Activated CD8-positive, alpha-beta memory T cell treated with anti-CD3 and anti-CD28 coated beads, Interleukin-2, amount 50 U/mL, for 1 hour (primary cell): ENCODE results near the gene OTULINL.
A peak's percentile ranks its signal among the peaks of the same experiment; 100 is the strongest.

ENCODE experiments used
- DNase-seq: peaks from one replicate; pipeline ENCODE4 v3.0.0-alpha.2; 2020; ENCODE audit errors: extremely low read depth

OTULINL gene

DNA sequence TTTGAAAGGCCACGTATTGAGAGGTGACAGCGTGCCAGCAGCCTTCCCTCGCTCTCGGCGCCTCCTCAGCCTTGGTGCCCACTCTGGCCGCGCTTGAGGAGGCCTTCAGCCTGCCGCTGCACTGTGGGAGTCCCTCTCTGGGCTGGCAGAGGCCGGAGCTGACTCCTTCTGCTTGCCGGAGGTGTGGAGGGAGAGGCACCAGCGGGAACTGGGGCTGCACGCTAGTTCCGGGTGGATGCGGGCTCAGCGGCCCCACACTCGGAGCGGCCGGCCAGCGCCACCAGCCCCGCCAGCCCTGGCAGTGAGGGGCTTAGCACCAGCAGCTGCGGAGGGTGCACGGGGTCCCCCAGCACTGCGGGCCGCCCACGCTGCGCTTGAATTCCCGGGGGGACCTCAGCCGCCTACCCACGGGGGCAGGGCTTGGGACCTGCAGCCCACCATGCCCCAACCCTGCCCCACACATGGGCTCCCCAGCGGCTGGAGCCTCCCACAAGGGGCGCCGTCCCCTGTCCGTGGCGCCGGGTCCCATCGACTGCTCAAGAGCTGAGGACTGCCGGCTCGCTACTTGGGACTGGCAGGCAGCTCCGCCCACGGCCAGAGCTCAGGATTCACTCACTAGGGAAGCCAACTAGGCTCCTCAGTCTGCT lies 4.4 kb upstream of the OTULINL start:
- no peak for DNase-seq

DNA sequence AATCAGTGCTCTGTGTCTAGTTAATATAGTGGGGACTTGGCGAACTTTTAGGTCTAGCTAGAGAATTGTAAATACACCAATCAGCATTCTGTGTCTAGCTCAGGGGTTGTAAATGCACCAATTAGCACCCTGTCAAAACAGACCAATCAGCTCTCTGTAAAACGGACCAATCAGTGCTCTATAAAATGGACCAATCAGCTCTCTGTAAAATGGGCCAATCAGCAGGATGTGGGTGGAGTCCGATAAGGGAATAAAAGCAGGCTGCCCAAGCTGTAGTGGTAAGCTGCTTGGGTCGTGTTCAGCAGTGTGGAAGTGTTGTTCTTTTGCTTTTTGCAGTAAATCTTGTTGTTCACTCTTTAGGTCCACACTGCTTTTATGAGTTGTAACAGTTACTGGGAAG lies 3.6 kb upstream of the OTULINL start:
- DNase-seq: no peak

DNA sequence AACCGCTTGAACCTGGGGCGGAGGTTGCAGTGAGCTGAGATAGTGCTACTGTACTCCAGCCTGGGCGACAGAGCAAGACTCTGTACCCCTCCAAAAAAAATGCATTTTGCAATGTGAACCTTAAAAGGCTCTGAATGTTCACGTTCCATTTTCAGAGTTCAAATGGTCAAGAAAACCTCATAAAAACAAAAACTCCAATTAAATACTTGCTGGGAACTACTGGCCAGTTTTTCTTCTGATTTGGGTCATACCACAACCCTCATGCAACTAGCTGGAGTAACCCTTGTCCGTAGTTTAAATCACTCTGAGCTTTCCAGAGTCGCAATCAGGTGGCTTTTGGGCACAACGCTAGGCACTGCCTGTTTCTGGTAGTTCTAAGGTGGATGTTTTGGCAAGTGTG lies 2.3 kb upstream of the OTULINL start:
- DNase-seq: no peak

DNA sequence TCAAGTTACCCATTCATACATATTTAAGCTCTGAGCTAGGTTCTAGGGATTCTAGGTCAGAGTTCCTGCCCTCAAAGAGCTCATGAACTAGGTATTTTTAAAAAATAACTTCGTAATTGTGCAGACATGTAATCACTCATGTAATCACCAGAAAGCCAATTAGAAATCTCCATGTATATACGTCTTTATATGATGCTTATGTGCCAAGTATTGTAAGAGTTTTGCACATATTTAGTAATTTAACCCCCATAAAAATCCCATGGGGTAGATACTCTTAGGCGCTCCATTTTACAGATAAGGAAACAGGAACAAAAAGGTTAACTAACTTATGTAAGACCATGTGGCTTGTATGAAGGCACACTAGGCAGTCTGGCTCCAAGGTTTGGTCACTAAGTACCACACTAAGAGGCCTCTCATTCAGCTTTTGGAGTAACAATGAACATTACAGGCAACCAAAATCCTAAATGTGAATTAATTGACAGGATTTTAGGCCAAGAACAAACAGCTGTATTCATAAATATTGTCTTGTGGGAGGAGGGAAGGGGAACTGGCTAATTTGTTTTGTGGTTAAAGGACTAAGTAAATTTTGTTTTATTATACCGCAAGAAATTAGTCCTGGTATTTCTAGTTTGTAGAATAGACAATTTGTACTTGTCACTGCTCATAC lies 1.7 kb upstream of the OTULINL start:
- no peak for DNase-seq

DNA sequence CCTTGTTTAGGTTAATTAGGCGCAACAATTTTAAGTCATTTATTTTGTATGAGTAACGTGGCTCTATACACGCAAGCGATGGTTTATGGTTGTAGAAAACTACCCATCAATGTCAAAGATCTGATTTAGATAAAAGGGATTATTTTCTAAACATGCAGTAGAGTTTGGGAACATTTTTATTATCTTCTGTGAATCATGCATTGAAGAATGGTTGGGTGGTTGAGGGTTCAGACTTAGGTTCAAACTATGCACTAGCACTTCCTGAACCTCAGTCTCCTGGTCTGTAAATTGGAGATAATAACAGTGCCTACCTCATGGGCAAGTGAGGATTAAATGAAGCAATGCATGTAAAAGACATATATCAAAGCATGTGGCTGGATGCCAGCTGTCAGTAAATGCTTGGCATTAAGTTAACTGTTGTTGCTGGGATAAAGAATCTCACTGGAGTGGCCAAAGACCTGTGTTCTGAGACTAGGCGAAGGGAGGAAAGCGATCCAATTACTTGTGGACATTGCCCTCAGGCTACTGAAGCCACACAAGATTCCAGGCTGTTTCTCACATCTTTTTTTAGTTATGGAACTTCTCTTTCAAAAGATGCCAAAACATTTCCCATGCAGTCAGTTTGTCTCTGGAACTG lies 1.1 kb upstream of the OTULINL start:
- no peak for DNase-seq

DNA sequence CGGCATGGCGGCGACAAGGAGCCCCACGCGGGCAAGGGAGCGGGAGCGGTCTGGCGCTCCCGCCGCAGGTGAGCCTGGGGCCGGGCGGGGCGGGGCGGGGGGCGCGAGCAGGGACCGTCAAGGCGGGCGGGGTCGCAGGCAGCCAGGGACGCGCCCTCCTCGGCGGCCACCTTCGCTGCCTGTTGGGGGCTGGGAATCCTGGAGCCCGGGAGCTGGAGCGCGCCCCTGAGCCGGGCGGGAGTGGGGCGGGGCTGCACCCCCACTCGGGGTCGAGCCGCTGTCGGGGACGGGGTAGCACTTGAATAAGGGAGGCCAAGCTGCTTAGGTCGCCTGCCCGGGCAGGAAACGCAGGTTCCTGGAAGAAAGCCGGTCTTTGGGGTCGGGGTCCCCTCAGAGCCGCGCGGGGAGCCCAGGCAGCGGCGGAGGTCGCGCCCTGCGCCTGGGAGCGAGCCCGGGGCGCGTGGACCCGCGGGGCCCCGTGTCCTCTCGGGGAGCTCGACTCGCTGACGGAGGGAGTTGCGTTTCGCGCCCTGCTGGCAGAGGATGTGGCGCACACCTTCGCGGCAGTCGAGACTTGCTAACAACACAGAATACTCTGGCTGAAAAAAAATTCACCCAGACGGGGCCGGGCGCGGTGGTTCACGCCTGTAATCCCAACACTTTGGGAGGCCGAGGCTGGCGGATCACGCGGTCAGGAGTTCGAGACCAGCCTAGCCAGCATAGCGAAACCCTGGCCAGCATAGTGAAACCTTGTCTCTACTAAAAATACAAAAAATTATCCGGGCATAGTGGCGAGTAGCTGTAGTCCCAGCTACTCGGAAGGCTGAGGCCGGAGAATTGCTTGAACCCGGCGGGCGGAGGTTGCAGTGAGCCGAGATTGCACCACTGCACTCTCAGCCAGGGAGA lies 552 bp downstream of the OTULINL start:
- DNase-seq: peak; percentile 66

DNA sequence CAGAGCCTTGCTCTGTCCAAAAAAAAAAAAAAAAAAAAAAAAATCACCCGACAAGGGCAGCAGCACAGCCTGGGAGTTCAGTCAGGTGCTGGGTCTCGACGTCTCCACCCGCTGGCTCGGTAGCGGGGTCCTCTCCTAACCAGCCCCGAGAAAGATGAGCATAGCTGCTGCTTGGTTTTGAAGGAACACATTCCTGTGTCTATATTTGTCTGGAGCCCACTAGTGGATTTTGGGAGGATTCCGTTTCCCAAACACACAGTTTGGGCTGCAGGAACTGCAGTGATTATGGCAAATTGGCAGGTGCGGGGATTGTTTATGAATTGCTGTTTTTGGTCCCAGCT lies 1.2 kb downstream of the OTULINL start:
- DNase-seq: no peak

DNA sequence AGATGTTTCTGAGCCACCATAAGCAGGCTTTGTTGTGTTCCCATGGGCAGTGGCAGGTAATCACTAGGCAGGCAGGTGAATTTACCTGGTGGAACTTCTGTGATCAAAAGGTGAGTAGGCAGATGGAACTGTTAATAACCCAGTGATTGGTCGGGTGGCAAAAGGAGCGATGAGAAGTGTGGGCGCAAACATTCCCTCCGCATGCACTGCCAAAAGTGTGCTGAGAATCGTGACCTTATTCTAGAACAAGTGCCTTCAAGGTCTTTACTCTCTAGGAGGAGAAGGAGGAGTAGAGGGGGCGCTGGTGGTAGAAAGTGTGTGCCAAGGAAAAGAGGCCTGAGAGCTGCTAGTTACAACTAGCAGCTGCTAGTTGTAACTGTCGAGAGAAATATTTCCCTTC lies 3.3 kb downstream of the OTULINL start:
- no peak for DNase-seq

DNA sequence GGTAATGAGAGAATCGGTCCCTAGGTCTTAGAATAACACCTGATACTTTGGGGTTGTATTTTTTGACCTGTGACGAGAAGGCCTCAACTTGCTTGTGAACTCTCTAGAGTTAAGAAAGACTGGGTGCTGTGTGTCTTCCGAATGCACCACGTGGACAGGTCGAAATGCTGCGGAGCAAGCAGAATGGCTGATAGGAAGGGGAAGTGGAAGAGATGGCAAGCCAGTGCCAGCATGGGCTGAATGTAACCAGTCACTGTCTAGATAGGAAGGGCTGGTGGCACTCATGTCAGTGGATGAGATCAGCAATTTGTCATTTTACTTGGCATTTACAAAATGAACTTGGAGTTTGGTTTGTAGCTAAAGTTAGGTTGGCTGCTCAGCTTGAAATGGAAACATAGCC lies 5.6 kb downstream of the OTULINL start:
- no peak for DNase-seq

DNA sequence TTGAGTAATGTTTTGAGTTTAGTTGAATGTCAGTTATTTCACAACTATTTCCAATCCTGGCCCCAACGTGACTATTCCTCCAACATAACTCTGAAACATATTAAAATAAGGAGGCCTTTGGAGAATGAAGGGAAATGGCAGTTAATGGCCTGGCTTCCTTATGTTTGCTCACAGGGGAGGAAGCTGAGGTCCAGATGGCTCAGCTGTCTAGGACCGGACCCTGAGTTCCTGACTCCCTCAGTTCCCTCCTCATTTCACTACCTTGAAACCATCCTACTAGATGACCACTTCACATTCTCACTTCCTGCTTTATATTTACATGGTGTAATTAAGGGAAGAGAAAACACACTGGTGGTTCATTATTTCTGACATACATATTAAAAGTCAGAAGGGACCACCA lies 6.6 kb downstream of the OTULINL start:
- DNase-seq: no peak

DNA sequence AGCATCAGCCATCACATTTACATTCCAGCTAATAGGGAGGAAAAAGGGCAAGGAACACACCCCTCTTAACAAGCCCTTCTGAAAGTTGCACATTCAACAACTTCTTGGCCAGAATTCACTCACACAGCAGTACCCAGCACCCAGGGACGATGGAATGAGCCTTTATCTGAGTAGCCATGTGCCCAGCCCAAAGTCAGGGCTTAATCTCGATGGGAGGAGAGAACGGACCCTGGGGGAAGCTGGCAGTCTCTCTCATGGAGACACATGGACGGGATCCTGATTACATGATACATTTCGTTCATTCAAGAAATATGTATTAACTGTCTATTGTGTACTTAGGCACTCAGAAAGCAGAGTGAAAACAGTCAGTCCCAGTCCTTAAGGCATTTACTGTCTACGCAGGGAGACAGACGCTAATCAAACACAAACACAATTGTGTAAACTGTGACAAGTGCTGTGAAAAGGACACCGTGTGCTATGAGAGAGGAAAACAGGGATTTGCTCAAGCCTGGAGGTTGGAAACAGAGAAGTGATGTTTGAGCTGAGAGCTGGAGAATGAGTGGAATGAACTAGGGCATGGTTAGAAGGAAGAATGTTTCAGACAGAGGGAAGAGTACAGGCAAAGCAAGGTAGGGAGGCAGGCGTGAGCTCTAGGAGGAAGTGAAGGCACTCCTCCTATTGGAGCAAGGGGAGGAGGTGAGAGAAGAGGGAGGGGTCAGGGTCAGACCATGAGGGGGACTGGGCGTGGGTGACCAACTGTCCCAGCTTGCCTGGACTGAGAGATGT lies 7.4 kb downstream of the OTULINL start:
- no peak for DNase-seq

DNA sequence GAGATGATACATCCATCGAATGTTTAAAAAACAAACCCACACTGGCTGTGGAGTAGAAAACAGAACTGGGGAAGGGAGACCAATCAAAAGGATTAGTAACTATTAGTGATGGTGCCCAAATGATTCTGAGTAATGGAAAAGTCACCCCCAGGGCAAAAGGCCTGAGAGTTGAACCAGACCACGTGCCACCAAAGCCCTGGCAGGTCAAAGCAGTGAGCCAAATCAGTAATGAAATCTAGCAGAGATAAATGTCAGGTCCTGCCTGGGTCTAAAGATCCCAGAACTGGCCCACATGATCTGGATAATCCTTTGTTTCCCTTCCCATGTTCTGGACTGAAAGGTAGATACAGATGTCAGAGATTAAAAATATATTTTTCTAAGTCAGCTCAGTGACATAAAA lies 9.4 kb downstream of the OTULINL start:
- no peak for DNase-seq

DNA sequence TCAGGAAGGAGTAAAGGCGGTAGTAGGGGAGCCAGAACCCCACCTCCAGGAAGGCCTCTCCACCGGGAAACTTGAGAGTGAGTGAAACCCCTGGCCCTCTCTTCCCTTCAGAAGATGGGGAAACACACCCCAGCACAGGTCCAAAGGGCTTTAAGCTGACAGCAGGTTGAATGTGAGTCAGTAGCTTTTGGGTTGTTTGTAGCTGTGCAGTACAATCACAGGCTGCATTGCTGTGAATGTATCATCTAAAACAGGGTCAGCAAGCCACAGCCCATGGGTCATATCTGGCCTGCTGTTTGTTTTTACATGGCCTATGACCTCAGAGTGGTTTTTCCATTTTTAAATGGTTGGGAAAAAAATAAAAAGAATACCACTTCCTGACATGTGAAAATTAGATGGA lies 10.0 kb downstream of the OTULINL start:
- DNase-seq: no peak

DNA sequence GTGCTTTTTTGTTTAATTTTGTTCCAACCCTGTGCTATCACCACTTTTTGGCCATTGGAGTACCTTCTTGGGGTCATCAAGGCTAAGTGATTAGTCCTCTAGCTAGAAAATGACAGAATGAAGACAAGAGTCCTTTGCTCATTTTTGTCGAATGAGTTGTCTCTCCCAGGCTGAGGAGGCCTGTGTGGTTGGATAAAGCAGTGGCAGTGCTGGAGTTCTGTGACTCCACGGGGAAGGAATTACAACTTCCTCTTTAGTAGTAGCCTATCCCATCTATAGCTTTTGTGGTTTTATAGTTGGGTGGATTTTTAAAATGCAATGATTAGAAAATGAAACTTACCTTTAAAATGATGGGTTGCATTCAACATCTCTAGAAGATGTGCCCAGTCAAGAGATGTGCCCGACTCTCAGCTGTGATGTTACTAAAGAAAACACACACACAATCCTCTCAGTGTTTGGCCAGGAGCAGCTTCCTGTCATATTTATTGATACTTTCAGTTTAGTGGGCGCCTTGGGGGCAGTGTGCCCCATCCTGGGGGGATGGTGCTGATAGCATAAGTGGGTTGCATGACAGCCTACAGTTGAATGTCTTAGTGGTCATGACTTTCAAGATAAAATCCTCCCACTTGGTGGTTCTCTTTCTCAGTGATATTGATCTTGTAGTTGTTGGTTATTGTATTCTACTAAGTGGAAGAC lies 11.9 kb downstream of the OTULINL start:
- no peak for DNase-seq

DNA sequence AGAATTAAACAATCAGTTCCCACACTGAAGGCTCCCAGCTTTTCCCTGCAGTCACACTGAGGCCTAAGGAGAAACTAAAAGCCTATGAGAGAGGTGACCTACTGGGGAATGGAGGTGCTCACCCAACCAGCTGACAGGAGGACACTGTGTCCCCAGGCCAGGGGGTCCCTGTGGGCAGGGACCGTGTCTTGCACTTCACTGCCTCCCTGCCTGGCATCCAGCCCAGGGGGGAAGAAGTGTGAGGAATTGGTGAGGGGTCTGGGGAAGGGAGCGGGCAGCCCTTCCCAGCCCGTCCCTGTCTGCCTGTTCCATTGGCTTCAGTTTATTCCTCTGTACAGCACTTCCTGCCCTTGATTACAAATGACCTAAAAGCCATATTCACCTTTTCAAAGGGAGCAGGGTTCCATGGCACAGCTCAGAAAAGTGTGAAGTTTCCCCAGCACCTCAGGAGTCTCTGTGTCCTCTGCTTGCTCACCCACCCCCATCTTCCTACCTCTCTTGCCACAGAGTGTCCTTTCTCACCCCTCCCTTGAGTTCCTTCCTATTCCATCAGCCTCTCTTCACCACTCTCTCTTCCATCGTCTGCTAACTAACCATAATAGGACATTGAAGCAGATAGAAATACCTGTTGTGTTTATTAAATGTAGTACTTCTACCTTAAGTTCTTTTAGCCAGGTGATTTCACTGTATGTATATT lies 12.9 kb downstream of the OTULINL start:
- no peak for DNase-seq

DNA sequence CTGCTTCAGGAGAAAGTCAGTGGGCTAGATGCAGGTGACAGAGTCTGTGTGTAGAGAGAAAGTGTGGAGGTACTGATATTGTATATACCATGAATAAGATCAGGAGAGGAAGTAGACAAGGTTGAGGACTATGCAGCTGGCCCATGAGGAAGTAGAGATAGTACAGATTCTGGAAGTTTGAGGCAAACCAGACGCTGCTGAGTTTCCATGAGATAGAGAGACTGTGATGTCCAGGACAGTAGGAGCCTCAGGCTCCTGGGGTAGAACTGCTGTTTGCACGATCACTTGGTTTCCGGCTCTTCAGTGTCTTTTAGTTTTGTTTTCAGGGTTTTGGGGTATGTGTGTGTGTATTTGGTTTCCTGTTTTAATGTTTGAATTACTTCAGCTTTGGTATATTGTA lies 13.6 kb downstream of the OTULINL start:
- no peak for DNase-seq

DNA sequence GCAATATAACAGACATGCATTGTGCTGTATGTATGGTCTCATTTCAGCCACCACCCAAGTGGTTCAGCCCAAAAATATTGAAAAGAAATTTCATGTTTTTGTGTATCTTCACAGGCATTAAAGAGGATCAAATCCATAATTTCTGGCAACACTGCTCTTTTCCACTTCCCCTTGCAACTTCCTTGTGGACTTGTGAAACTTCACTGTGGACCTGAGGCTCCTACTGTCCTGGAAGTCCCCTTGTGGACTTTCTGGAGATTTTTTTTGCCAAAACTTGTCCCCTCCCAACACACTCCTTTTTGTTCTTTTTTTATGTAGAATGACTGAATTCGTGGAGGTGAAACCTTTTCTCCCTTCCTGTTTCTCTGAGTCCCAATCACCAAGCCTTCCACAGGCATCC lies 14.3 kb downstream of the OTULINL start:
- no peak for DNase-seq

DNA sequence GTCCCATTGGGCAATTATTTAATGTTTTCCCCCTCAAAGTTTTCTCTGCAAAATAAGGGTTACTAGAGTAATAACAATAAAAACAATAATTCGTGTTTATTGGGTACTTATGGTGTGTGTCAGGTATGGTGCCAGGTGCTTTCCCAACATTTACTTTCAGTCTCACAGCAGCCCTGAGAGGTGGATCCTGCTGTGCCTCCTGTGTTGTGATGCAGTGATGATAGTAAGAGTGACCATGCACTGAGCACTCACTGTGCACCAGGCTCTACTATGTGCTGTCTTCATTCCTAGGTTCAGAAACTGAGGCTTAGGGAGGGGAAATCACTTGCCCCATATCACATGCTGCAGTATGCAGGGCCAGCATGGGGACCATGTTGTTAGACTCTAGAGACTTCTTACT lies 15.5 kb downstream of the OTULINL start:
- DNase-seq: no peak

DNA sequence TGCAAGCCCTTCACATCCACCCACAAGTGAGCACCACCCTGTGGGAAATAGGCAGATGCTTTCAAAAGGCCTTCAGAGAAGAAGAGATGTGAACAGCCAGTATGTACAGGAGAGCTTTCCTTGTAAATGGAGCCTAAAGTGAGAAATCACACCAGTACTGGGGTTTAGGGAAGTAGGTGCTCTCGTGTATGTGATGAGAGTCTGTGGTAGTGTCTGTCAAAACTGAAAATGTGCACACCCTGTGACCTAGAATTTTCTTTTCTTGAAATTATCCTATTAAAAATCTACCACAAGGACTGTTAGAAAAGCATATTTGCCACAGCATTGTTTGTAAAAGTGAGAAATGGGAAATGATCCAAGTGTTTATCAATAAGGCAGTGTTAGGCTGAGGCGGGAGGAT lies 16.6 kb downstream of the OTULINL start:
- DNase-seq: no peak

DNA sequence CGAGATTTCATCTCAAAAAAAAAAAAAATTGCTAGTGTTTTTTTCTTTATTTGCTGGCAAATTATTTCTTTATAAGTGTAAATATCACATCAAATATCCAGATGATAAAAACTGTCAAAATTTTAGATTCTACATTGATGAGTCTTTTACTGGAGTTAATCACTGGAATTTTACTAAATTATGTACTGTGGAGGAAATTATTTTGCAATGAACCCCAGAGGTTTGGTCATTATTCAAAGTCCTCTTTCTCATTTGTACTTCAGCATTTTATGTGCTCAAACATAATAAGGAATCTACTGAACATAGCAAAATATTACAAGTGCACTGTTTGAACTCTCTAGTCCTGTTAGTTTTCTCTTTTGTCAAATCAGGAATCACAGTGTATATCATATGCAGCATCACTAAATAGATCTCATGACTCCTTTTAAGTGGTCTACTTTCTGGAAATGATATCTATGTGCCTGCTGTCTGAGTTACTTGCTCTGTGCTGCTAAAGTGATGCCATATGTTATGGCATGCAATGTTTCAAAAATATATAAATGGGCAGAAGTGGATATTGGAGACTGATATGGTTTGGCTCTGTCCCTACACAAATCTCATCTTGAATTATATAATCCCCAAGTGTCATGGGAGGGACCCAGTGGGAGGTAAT lies 18.0 kb downstream of the OTULINL start:
- no peak for DNase-seq
